HG03064 (cell line): ENCODE measurements around the gene ASMT.
"Not testable (repeated sequence)": the region's sequence is repeated elsewhere in the genome, so short reads cannot be mapped to it uniquely, and the experiment has no call there.

ENCODE experiments used
- ATAC-seq: cut with Tn5 transposase; IDR thresholded peaks from one replicate; pipeline ENCODE4 v1.9.1; 2021; ENCODE audit warnings: low read depth; ENCODE audit not compliant: unreplicated experiment

ASMT gene

DNA sequence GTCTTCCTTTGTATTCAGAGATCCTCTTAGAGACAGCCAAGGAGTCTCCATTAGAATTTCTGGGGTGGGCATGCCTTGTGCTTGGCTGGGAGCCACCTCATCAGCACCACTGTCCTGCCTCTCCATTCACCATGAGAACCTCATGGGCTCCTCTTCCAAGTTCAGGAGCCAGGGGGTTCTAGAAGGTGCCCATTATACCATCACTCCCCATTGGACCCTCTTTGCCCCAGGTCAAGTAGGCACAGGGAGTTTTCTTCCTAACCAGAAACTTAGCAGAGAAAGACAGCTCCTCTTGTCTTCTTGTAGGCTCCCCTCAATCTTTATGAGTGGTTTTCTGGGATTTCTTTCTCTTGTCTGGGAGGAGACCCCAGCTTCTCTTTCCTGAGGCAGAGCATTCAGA lies 31.1 kb downstream of the ASMT start:
- no peak for ATAC-seq

DNA sequence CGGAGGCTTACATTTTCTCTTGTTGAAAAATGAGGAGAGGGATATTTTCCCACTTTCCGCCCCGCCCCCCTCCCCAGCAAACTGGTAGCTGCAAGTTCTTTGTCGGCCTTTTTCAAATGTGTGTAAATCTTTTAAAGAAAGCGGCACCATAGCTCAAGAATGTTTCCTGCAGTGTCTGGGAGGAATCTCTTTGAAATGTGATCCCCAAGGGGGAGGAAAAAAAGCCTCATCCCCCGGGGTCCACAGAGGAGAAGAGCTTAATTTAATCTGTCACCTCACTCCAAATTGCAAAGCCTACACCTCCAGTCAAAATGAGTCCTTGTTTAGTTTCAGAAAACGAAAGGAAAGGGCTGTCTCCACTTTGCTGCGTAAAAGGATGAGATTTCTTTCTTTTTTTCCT lies 34.8 kb downstream of the ASMT start:
- no peak for ATAC-seq

DNA sequence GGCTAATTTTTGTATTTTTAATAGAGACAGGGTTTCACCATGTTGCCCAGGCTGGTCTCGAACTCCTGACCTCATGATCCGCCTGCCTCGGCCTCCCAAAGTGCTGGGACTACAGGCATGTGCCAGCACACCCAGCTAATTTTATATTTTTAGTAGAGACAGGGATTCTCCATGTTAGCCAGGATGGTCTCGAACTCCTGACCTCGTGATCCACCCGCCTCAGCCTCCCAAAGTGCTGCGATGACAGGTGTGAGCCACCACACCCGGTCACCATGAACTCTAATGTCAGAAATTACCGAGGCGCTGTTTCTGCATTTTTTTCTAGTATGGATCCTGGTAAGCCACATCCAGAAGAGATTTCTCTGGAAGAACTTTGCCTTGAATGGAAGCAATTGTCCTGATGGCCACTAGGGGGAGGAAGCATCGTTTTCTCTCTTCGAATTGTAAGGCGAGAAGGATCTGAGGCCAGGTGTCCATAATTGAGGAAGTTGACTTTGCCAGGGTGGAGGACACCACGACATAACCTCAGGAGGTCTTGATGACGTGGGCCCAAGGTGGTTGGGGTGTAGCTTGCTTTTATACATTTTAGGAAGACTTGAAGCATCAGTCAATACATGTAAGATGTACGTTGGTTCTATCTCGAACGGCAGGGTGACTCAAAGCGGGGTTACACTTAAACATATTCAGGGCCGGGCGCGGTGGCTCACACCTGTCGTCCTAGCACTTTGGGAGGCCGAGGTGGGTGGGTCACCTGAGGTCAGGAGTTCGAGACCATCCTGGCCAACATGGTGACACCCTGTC lies 37.4 kb downstream of the ASMT start:
- not testable (repeated sequence) for ATAC-seq

DNA sequence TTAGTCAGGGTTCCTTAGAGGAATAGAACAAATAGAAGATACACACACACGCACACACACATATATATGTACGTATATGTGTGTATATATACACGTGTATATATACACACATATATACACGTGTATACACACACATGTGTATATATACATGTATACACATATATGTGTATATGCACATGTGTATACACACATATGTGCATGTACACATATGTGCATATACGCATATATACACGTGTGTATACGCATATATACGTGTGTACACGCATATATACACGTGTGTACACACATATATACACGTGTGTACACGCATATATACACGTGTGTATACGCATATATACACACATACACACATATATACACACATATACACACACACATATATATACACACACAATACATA lies 41.5 kb downstream of the ASMT start:
- ATAC-seq = no peak

DNA sequence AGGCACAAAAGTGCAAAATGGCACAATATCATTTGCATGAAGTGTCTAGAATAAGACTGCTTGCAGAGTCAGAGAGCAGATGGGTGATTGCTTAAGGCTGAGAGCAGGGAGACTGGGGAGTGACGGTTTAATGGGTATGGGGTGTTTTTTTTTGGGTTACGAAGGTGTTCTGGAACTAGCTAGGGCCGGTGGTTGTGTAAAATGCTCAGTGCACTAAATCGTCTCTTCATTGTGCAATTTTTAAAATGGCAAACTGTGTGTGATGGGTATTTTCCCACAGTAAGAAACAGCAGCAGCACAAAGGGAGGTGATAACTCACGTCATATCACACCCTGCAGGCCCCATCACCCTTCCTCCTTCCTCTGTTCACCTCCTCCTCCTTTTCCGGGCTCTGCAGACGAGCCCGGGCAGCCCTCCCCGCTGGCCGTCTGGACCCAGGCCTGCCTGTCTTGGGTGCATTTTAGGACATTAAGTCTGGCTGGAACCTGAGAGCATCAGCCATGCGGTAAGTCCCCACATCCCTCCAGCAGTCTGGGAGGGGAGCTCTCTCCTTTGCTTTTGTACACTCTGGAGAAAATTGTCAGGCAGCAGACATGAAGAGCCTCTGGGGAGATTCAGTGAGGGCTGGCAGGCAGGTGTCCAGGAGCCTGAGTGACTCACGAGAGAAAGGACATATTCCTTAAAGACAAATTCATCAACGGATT lies 42.7 kb downstream of the ASMT start:
- ATAC-seq = peak; percentile 65

- peak; percentile 12 for ATAC-seq
Measured at GRCh38 chrX:1658071-1658491, 43.2 kb downstream of the ASMT start.

DNA sequence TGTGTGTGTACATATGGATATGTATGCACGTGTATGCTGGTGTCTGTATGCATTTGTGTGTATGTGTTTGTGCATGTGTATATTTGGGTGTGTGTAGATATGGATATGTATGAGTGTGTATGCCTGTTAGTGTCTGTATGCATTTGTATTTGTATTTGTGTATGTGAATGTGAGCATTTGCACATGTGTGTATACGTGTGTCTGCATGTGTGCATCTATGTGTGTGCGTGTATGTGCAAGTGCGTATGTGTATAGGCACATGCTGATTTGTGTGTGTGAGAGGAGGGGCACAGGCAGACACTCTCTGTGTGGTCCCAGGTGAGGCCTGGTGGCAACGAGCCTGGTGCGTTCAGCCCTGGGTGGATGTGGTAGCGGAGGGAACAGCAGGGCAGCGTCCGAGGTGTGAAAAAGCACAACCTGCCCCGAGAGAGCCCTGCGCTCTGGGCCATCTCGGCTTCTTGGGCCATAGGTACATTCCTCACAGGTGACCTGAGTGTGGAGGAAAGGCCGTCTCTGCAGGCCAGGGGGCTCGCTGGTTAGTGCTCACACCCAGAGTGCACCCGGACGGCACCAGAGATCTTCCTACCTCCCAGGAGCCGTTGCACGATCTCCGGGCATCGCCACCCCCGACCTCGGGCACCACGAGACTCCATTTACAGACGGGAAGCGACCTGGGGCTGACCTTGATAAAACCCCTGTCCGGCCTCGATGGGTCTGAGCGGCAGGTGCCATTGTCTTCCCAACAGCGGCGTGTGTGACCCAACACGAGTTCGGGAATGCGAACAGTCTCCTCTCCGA lies 45.0 kb downstream of the ASMT start:
- no peak for ATAC-seq

- ATAC-seq = peak; percentile 51
Measured at GRCh38 chrX:1661048-1661921, 46.4 kb downstream of the ASMT start.

GRCh38 chrX:1661922-1662221 lies 47.0 kb downstream of the ASMT start:
- no peak for ATAC-seq

DNA sequence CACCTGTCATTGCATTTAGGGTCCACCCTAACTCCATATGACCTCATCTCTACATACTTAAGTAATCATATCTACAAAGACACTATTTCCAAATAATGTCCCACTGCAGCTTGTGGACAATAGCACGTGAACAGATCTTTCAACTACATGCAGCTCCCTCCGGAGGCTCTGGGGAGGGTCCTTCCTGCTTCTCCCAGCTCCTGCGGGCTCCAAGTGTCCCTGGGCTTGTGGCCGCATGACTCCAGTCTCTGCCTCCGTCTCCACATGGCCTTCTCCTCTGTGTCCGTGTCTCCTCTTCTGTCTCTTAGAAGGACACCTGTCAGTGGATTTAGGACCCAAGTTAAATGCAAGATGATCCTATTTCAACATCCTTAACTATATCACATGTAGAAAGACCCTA lies 52.7 kb downstream of the ASMT start:
- no peak for ATAC-seq

- ATAC-seq = no peak
Measured at GRCh38 chrX:1673337-1673736, 58.5 kb downstream of the ASMT start.

GRCh38 chrX:1676866-1677265 lies 62.0 kb downstream of the ASMT start:
- ATAC-seq = no peak

- no peak for ATAC-seq
Measured at GRCh38 chrX:1679238-1679637, 64.4 kb downstream of the ASMT start.

GRCh38 chrX:1681439-1681838 lies 66.6 kb downstream of the ASMT start:
- no peak for ATAC-seq

- ATAC-seq = not testable (repeated sequence)
Measured at GRCh38 chrX:1681856-1682255, 67.0 kb downstream of the ASMT start.

DNA sequence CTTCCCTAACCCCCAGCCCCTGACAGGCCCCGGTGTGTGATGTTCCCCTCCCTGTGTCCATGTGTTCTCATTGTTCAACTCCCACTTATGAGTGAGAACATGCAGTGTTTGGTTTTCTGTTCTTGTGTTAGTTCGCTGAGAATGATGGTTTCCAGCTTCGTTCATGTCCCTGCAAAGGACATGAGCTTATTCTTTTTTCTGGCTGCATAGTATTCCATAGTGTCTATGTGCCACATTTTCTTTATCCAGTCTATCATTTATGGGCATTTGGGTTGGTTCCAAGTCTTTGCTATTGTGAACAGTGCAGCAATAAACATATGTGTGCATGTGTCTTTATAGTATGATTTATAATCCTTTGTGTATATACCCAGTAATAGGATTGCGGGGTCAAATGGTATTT lies 67.6 kb downstream of the ASMT start:
- not testable (repeated sequence) for ATAC-seq

GRCh38 chrX:1684883-1685282 lies 70.0 kb downstream of the ASMT start:
- not testable (repeated sequence) for ATAC-seq

GRCh38 chrX:1685444-1685880 lies 70.6 kb downstream of the ASMT start:
- not testable (repeated sequence) for ATAC-seq

DNA sequence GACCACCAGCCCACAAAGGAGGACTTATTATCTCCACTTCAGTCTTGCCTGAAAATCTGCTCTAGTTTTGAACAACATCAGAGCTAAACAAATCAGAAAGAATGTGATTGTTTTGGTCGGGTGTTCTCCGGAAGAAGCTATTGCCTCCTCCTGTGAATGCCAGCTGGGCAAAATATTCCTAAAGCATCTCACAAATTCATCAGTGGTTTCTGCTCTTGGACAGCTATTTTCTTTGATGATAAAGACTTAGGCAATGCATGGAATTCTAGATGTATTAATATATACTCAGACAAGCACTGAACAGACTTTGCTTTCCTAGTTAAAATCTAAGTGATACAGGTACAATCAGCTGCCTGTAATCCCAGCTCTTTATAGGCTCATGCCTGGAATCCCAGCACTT lies 71.8 kb downstream of the ASMT start:
- no peak for ATAC-seq
